ENCODE results near the gene DHX58. TPM values are rescaled to one million over a fixed set of nuclear protein-coding genes. Genes with fewer than 3 reads are reported as not detected.

The DHX58 gene
- total and polyA plus RNA-seq, 11 donors = 1.8 to 17.3 (median 3.7) TPM

- DNase-seq = no peak
- no peak for ATAC-seq
- Histone ChIP-seq H3K4me1 (peaks cover 0 to 33% (median 16%) of the 10 kb centered on the region in 12 donors), H3K27me3 (no peaks in the 10 kb centered on the region), H3K36me3 (peaks cover 0 to 61% (median 22%) of the 10 kb centered on the region in 9 donors), H3K27ac (no peak overlapping the region), H3K4me3 (no peak overlapping the region), H3K9me3 (no peaks in the 10 kb centered on the region)
- no peak for TF ChIP-seq CTCF (IDR thresholded peaks at IDR 0.05)
- TF ChIP-seq POLR2A (IDR thresholded peaks at IDR 0.05) = no peak
- intact Hi-C loops (cut with DNase I) = loop anchor here in 2 of 10 donors (5.0 to 10.0 kb wide), 2 partner anchors 47 to 49 kb away; no protein-coding TSS in a partner anchor
- WGBS, 4 donors = 86 to 93% (median 92%) methylated on average over 9 of the region's 9 CpGs
Measured at GRCh38 chr17:42114118-42114517, 1.6 kb upstream of the DHX58 start.

- Histone ChIP-seq H3K27ac (peak overlapping the region; percentile 66 to 93 (median 90)), H3K9me3 (no peaks in the 10 kb centered on the region), H3K27me3 (no peaks in the 10 kb centered on the region), H3K36me3 (peaks cover 0 to 60% (median 22%) of the 10 kb centered on the region in 9 donors), H3K4me1 (peaks cover 0 to 33% (median 16%) of the 10 kb centered on the region in 12 donors), H3K4me3 (peak overlapping the region in 1 of 12 donors; percentile 82)
- ATAC-seq (no peak), DNase-seq (peak in 1 of 5 donors; percentile 59)
- no peak for TF ChIP-seq CTCF (IDR thresholded peaks at IDR 0.05)
- TF ChIP-seq POLR2A (IDR thresholded peaks at IDR 0.05) = no peak
- intact Hi-C loops (cut with DNase I) = loop anchor here in 3 of 10 donors (2.0 to 10.0 kb wide), 3 partner anchors 46 to 89 kb away; no protein-coding TSS in a partner anchor
- 88 to 94% (median 90%) methylated on average over 25 to 28 of the region's 28 CpGs for whole genome bisulfite sequencing, 4 donors
Measured at GRCh38 chr17:42113293-42114069, 967 bp upstream of the DHX58 start.

GRCh38 chr17:42111871-42112551, 503 bp downstream of the DHX58 start:
- peak in 1 of 5 donors; percentile 26 for DNase-seq
- Histone ChIP-seq H3K9me3 (no peaks in the 10 kb centered on the region), H3K4me3 (peak overlapping the region; percentile 42 to 82 (median 62)), H3K27me3 (no peaks in the 10 kb centered on the region), H3K27ac (peak overlapping the region; percentile 66 to 93 (median 90)), H3K4me1 (peaks cover 0 to 32% (median 16%) of the 10 kb centered on the region in 12 donors), H3K36me3 (peaks cover 0 to 58% (median 15%) of the 10 kb centered on the region in 9 donors)
- no peak for TF ChIP-seq CTCF (IDR thresholded peaks at IDR 0.05)
- no peak for TF ChIP-seq POLR2A (IDR thresholded peaks at IDR 0.05)
- WGBS, 4 donors = 23 to 44% (median 38%) methylated on average over 11 to 12 of the region's 12 CpGs
- intact Hi-C loops (cut with DNase I) = loop anchor here in 4 of 10 donors (2.0 to 10.0 kb wide), 4 partner anchors 45 to 149 kb away; no protein-coding TSS in a partner anchor
- peak; percentile 15 to 55 (median 38) for ATAC-seq

GRCh38 chr17:42111265-42111636, 1.3 kb downstream of the DHX58 start:
- Histone ChIP-seq H3K9me3 (no peaks in the 10 kb centered on the region), H3K27me3 (no peaks in the 10 kb centered on the region), H3K36me3 (peaks cover 0 to 58% (median 13%) of the 10 kb centered on the region in 9 donors), H3K4me1 (peaks cover 0 to 28% (median 16%) of the 10 kb centered on the region in 12 donors), H3K4me3 (peak overlapping the region in 7 of 12 donors; percentile 57 to 82 (median 68)), H3K27ac (peak overlapping the region in 8 of 12 donors; percentile 83 to 93 (median 92))
- intact Hi-C loops (cut with DNase I) = loop anchor here in 3 of 10 donors (2.0 to 10.0 kb wide), 3 partner anchors 44 to 148 kb away; no protein-coding TSS in a partner anchor
- 81 to 90% (median 88%) methylated on average over 11 of the region's 11 CpGs for WGBS, 4 donors
- TF ChIP-seq POLR2A (IDR thresholded peaks at IDR 0.05) = no peak
- no peak for TF ChIP-seq CTCF (IDR thresholded peaks at IDR 0.05)
- DNase-seq (no peak), ATAC-seq (no peak)
